ENCODE results near the gene KCNH1.

KCNH1 gene

GRCh38 chr1:210776712-210777111 lies 357.2 kb downstream of the KCNH1 start:
- TF ChIP-seq ZNF610 (tag by site-specific recombination; IDR thresholded peaks at IDR 0.05; ENCODE audit: borderline replicate concordance) (no peak), ZNF785 (tag by site-specific recombination; IDR thresholded peaks at IDR 0.05) (no peak), ZNF529 (tag by site-specific recombination; IDR thresholded peaks at IDR 0.05; ENCODE audit: insufficient replicate concordance) (no peak), ZBTB48 (tag by site-specific recombination; IDR thresholded peaks at IDR 0.05) (no peak), ZNF433 (tag by site-specific recombination; IDR thresholded peaks at IDR 0.05; ENCODE audit: low read depth) (no peak), ZNF626 (tag by site-specific recombination; IDR thresholded peaks at IDR 0.05) (no peak), REST (tag by site-specific recombination; IDR thresholded peaks at IDR 0.05) (no peak), ELK4 (IDR thresholded peaks at IDR 0.05; ENCODE audit: borderline replicate concordance, low read depth, low read length) (no peak), ZNF114 (tag by site-specific recombination; IDR thresholded peaks at IDR 0.05) (no peak), ZNF488 (tag by site-specific recombination; IDR thresholded peaks at IDR 0.05) (no peak)
- POLR2A ChIA-PET, result no interaction called here
- Histone ChIP-seq H3K9me3 (ENCODE audit: control insufficient read depth, insufficient read depth, low read depth, low read length) (no peaks in the 10 kb centered on the region), H3K4me1 (ENCODE audit: control insufficient read depth, insufficient read depth, low read length) (no peaks in the 10 kb centered on the region), H3K36me3 (ENCODE audit: control insufficient read depth in 2 of 2, insufficient read depth in 1 of 2, low read length in 2 of 2) (no peaks in the 10 kb centered on the region), H3K4me3 (ENCODE audit: low read depth, low read length) (no peak overlapping the region), H3K27ac (ENCODE audit: extremely low read depth, low read depth, low read length) (no peak overlapping the region)
- CTCF ChIA-PET, result no interaction called here

- no peak overlapping the region for H3K27ac ChIP-seq (ENCODE audit: extremely low read depth, low read depth, low read length)
- no peaks in the 10 kb centered on the region for H3K36me3 ChIP-seq (ENCODE audit: control insufficient read depth in 2 of 2, insufficient read depth in 1 of 2, low read length in 2 of 2)
- ChIA-PET CTCF (no interaction called here), POLR2A (no interaction called here)
- no peak overlapping the region for H3K4me3 ChIP-seq (ENCODE audit: low read depth, low read length)
- H3K4me1 ChIP-seq (ENCODE audit: control insufficient read depth, insufficient read depth, low read length), result no peaks in the 10 kb centered on the region
- H3K9me3 ChIP-seq (ENCODE audit: control insufficient read depth, insufficient read depth, low read depth, low read length), result no peaks in the 10 kb centered on the region
- no peak for TF ChIP-seq TSHZ1 (tag by site-specific recombination; IDR thresholded peaks at IDR 0.05; ENCODE audit: borderline replicate concordance)
- no peak for TF ChIP-seq ZNF692 (tag by site-specific recombination; IDR thresholded peaks at IDR 0.05)
- no peak for TF ChIP-seq GLI2 (tag by site-specific recombination; IDR thresholded peaks at IDR 0.05; ENCODE audit: borderline replicate concordance, low read depth)
- TF ChIP-seq ZNF600 (tag by site-specific recombination; IDR thresholded peaks at IDR 0.05), result no peak
- TF ChIP-seq ZNF132 (tag by site-specific recombination; IDR thresholded peaks at IDR 0.05; ENCODE audit: borderline replicate concordance), result no peak
- TF ChIP-seq ZNF560 (tag by site-specific recombination; IDR thresholded peaks at IDR 0.05; ENCODE audit: borderline replicate concordance), result no peak
- TF ChIP-seq KLF1 (tag by site-specific recombination; IDR thresholded peaks at IDR 0.05), result no peak
- no peak for TF ChIP-seq ZNF174 (tag by site-specific recombination; IDR thresholded peaks at IDR 0.05)
- no peak for TF ChIP-seq SP7 (tag by site-specific recombination; IDR thresholded peaks at IDR 0.05)
- TF ChIP-seq SCRT1 (tag by site-specific recombination; IDR thresholded peaks at IDR 0.05; ENCODE audit: borderline replicate concordance), result no peak
- TF ChIP-seq ZNF658 (tag by site-specific recombination; IDR thresholded peaks at IDR 0.05), result no peak
- TF ChIP-seq ZBTB44 (tag by site-specific recombination; IDR thresholded peaks at IDR 0.05), result no peak
- TF ChIP-seq HOXC10 (CRISPR knock-in tag; IDR thresholded peaks at IDR 0.05), result no peak
- TF ChIP-seq ZNF501 (tag by site-specific recombination; IDR thresholded peaks at IDR 0.05), result no peak
- no peak for TF ChIP-seq ZNF114 (tag by site-specific recombination; IDR thresholded peaks at IDR 0.05)
These were observed 358.7 kb downstream of the KCNH1 start for GRCh38 chr1:210775289-210775688.

Data from HEK293 (cell line).